HEK293 (cell line): ENCODE measurements around the gene SGTB.

Source experiments
- CTCF ChIA-PET: fragments of 350-600 bp; formaldehyde crosslinking; extraction: SDS; loops from one replicate; lab custom pipeline; 2021; ENCODE audit warnings: antibody characterized with exemption; lab: Yijun Ruan, JAX
- POLR2A ChIA-PET: fragments of 300-600 bp; formaldehyde crosslinking; extraction: SDS; loops from one replicate; lab custom pipeline; 2020; ENCODE audit warnings: antibody characterized with exemption, inconsistent platforms; lab: Yijun Ruan, JAX
- H3K27ac ChIP-seq: fragments of 200-500 bp; sonication (Bioruptor generic); 2 replicates; pipeline ENCODE4 v1.5.1; 2014; ENCODE audit warnings: low read depth, low read length, control low read depth, inconsistent platforms; ENCODE audit errors: extremely low read depth
- H3K36me3 ChIP-seq, 2 experiments: fragments of 200-500 bp in 1 of 2; sonication (Bioruptor generic) in 1 of 2; 1 replicate in 1 of 2; 2 replicates in 1 of 2; pipeline ENCODE4 v1.5.1; 2014 to 2017; ENCODE audit warnings: inconsistent platforms in 2 of 2, low read length in 2 of 2; ENCODE audit not compliant: control insufficient read depth in 2 of 2, insufficient read depth in 1 of 2
- H3K4me1 ChIP-seq: fragments of 200-500 bp; sonication (Bioruptor generic); 2 replicates; pipeline ENCODE4 v1.5.1; 2014; ENCODE audit warnings: mild to moderate bottlenecking, low read length, inconsistent platforms; ENCODE audit not compliant: control insufficient read depth, insufficient read depth
- H3K4me3 ChIP-seq: 2 replicates; pipeline ENCODE4 v1.5.1; 2011; ENCODE audit warnings: low read depth, mild to moderate bottlenecking, control low read depth, low read length, moderate library complexity
- H3K9me3 ChIP-seq: fragments of 200-500 bp; sonication (Bioruptor generic); 2 replicates; pipeline ENCODE4 v1.5.1; 2014; ENCODE audit warnings: low read depth, low read length, inconsistent platforms; ENCODE audit not compliant: control insufficient read depth, insufficient read depth
- GLI2 ChIP-seq: fragments of 450-650 bp; formaldehyde crosslinking; IDR thresholded peaks from 2 replicates; pipeline ENCODE4; 2017; ENCODE audit warnings: missing biosample characterization, missing genetic modification characterization, low read depth, borderline replicate concordance
- HOXC10 ChIP-seq: sonication (generic); formaldehyde crosslinking; IDR thresholded peaks from 2 replicates; pipeline ENCODE4 v1.8.1; 2023; ENCODE audit warnings: mild to moderate bottlenecking, missing genetic modification reagents
- INSM2 ChIP-seq: fragments of 450-650 bp; formaldehyde crosslinking; IDR thresholded peaks from 2 replicates; pipeline ENCODE4 v1.5.1; 2016; ENCODE audit warnings: missing biosample characterization, missing genetic modification characterization
- MZF1 ChIP-seq: fragments of 450-650 bp; formaldehyde crosslinking; IDR thresholded peaks from 2 replicates; pipeline ENCODE4 v1.5.1; 2017; ENCODE audit warnings: missing biosample characterization, missing genetic modification characterization, borderline replicate concordance
- OVOL3 ChIP-seq: fragments of 450-650 bp; formaldehyde crosslinking; IDR thresholded peaks from 2 replicates; pipeline ENCODE4 v1.5.1; 2016; ENCODE audit warnings: missing biosample characterization, missing genetic modification characterization
- PRDM10 ChIP-seq: fragments of 450-650 bp; formaldehyde crosslinking; IDR thresholded peaks from 2 replicates; pipeline ENCODE4 v1.5.1; 2016; ENCODE audit warnings: missing biosample characterization, missing genetic modification characterization
- TCF7L2 ChIP-seq: IDR thresholded peaks from 2 replicates; pipeline ENCODE4 v1.6.1; 2011; ENCODE audit warnings: low read depth, mild to moderate bottlenecking, inconsistent platforms, low read length, moderate library complexity, borderline replicate concordance
- ZBTB10 ChIP-seq: fragments of 450-650 bp; formaldehyde crosslinking; IDR thresholded peaks from 2 replicates; pipeline ENCODE4 v1.5.1; 2016; ENCODE audit warnings: missing biosample characterization, missing genetic modification characterization
- ZBTB21 ChIP-seq: fragments of 450-650 bp; formaldehyde crosslinking; IDR thresholded peaks from 2 replicates; pipeline ENCODE4 v1.5.1; 2017; ENCODE audit warnings: missing biosample characterization, missing genetic modification characterization
- ZNF112 ChIP-seq: fragments of 450-650 bp; formaldehyde crosslinking; IDR thresholded peaks from 2 replicates; pipeline ENCODE4 v1.5.0; 2017; ENCODE audit warnings: missing biosample characterization, missing genetic modification characterization
- ZNF169 ChIP-seq: fragments of 450-650 bp; formaldehyde crosslinking; IDR thresholded peaks from 2 replicates; pipeline ENCODE4 v1.5.1; 2016; ENCODE audit warnings: missing biosample characterization, missing genetic modification characterization
- ZNF2 ChIP-seq: fragments of 450-650 bp; formaldehyde crosslinking; IDR thresholded peaks from 2 replicates; pipeline ENCODE4 v1.5.1; 2016; ENCODE audit warnings: missing biosample characterization, missing genetic modification characterization
- ZNF214 ChIP-seq: fragments of 450-650 bp; formaldehyde crosslinking; IDR thresholded peaks from 2 replicates; pipeline ENCODE4 v1.5.1; 2017; ENCODE audit warnings: missing biosample characterization, mild to moderate bottlenecking, missing genetic modification characterization, borderline replicate concordance
- ZNF24 ChIP-seq: fragments of 450-650 bp; formaldehyde crosslinking; IDR thresholded peaks from 2 replicates; pipeline ENCODE4 v1.5.1; 2016; ENCODE audit warnings: missing biosample characterization, missing genetic modification characterization
- ZNF37A ChIP-seq: fragments of 450-650 bp; IDR thresholded peaks from 2 replicates; pipeline ENCODE4 v1.5.1; 2018; ENCODE audit warnings: missing biosample characterization, missing genetic modification characterization
- ZNF544 ChIP-seq: fragments of 450-650 bp; formaldehyde crosslinking; IDR thresholded peaks from 2 replicates; pipeline ENCODE4 v1.5.0; 2017; ENCODE audit warnings: missing biosample characterization, missing genetic modification characterization
- ZNF623 ChIP-seq: fragments of 450-650 bp; formaldehyde crosslinking; IDR thresholded peaks from 2 replicates; pipeline ENCODE4 v1.5.1; 2016; ENCODE audit warnings: missing biosample characterization, missing genetic modification characterization
- ZNF677 ChIP-seq: fragments of 450-650 bp; IDR thresholded peaks from 2 replicates; pipeline ENCODE4 v1.5.0; 2018; ENCODE audit warnings: missing biosample characterization, mild to moderate bottlenecking, missing genetic modification characterization, moderate library complexity
- ZSCAN16 ChIP-seq: fragments of 450-650 bp; formaldehyde crosslinking; IDR thresholded peaks from 2 replicates; pipeline ENCODE4 v1.5.1; 2016; ENCODE audit warnings: missing biosample characterization, missing genetic modification characterization

Gene SGTB

GRCh38 chr5:65702036-65702435 lies 19.9 kb downstream of the SGTB start:
- no peaks in the 10 kb centered on the region for H3K9me3 ChIP-seq

GRCh38 chr5:65699338-65699737 lies 22.6 kb downstream of the SGTB start:
- Histone ChIP-seq H3K9me3 (no peaks in the 10 kb centered on the region), H3K4me1 (no peaks in the 10 kb centered on the region), H3K36me3 (peaks cover 22 to 67% of the 10 kb centered on the region in 2 experiments), H3K4me3 (no peak overlapping the region), H3K27ac (no peak overlapping the region)
- TF ChIP-seq INSM2 (no peak), MZF1 (tag by site-specific recombination) (no peak), GLI2 (no peak), ZSCAN16 (tag by site-specific recombination) (no peak), ZNF169 (no peak), ZNF677 (tag by site-specific recombination) (no peak), OVOL3 (tag by site-specific recombination) (no peak)
- POLR2A ChIA-PET: no interaction called here
- CTCF ChIA-PET: interaction anchor here (0.5 kb wide), 1 partner anchor 229 kb away, joined by 4 read pairs; no protein-coding TSS in a partner anchor

More at GRCh38 chr5:65702036-65702435, 19.9 kb downstream of the SGTB start:
- no peaks in the 10 kb centered on the region for H3K4me1 ChIP-seq
- peaks cover 36 to 57% of the 10 kb centered on the region in 2 experiments for H3K36me3 ChIP-seq
- ChIA-PET POLR2A (no interaction called here), CTCF (no interaction called here)
- H3K27ac ChIP-seq: no peak overlapping the region
- H3K4me3 ChIP-seq: no peak overlapping the region
- no peak for TF ChIP-seq ZNF544 (tag by site-specific recombination)

GRCh38 chr5:65696892-65697291 lies 25.0 kb downstream of the SGTB start:
- Histone ChIP-seq H3K9me3 (no peaks in the 10 kb centered on the region), H3K4me1 (no peaks in the 10 kb centered on the region), H3K36me3 (peaks cover 12 to 58% of the 10 kb centered on the region in 2 experiments), H3K27ac (no peak overlapping the region), H3K4me3 (no peak overlapping the region)
- CTCF ChIA-PET: no interaction called here
- POLR2A ChIA-PET: interaction anchor here (1.3 kb wide), 1 partner anchor 15 kb away, joined by 4 read pairs; no protein-coding TSS in a partner anchor
- TF ChIP-seq ZBTB10 (tag by site-specific recombination): no peak
- no peak for TF ChIP-seq ZNF112

- POLR2A ChIA-PET: interaction anchor here (0.7 to 1.3 kb wide), 2 partner anchors 16 to 197 kb away, joined by 3 to 4 read pairs; no protein-coding TSS in a partner anchor
- CTCF ChIA-PET: no interaction called here
- TF ChIP-seq ZBTB21 (tag by site-specific recombination) (no peak), ZNF623 (tag by site-specific recombination) (no peak), ZNF24 (tag by site-specific recombination) (no peak), ZNF214 (no peak), OVOL3 (tag by site-specific recombination) (no peak), ZNF544 (tag by site-specific recombination) (no peak), ZNF37A (no peak), ZNF2 (no peak), PRDM10 (no peak), TCF7L2 (no peak), HOXC10 (CRISPR knock-in tag) (no peak)
These were observed 26.0 kb downstream of the SGTB start for GRCh38 chr5:65695896-65696295.

More at GRCh38 chr5:65695896-65696295, 26.0 kb downstream of the SGTB start:
- Histone ChIP-seq H3K4me3 (no peak overlapping the region), H3K4me1 (no peaks in the 10 kb centered on the region), H3K9me3 (no peaks in the 10 kb centered on the region), H3K36me3 (peaks cover 13 to 61% of the 10 kb centered on the region in 2 experiments), H3K27ac (no peak overlapping the region)
